NK-92 (cell line): ENCODE results near the gene WRAP73.

Experiments used
- DNase-seq: peaks from one replicate; lab custom pipeline; 2025; ENCODE audit not compliant: unreplicated experiment; lab: John Stamatoyannopoulos, UW

WRAP73 gene

DNA sequence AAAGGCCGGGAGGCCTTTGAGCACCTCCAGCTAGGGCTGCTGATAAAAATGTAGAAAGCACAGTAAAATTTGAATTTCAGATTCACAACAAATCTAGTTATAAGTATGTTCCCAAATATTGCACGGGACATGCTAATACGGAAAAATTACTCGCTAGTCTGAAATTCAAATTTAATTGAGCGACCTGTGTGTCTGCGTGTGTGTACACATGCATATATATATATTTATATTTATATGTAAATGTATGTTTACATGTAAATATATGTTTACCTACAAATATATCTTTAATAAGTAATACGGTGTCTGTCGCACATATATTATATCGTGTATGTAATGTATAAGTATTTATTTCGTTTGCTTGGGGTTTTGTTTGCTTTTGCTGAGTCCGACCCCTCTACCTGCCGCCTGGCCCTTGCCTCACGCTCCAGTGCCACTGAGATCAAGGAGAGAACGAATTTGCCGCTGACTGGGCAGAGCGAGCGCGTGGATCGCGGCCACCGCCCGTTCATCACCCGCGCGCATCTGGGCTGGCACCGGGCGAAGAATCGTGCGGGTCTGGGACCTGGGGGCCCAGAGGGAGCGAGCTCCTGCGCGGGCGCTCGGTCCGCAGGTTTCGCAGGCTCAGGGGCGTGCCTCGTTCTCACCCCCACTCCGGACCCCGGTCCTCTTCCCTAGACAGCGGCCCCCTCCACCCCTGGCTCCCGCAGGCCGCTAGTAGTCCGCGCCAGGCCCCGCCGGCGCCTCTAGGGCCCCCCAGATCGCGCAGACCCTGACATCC lies 534 bp upstream of the WRAP73 start:
- no peak for DNase-seq

DNA sequence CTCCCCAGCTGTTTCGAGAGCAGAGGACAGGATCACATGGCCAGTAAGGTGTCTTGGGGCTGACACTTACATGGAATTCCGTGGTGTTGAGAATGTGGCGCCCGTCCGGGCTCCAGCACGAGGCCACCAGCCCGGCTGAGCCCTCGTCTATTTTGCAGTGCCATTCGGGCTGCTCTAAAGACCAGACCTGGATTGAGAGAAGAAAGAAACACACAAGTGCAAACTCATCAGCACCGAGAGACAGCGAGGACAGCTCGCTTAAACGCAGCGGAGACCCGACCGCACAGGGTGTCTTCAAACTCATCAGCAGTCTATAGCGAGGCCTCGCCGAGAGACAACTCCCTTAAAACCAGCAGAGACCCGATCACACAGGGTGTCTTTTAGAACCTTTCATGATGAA lies 3.3 kb downstream of the WRAP73 start:
- no peak for DNase-seq

- DNase-seq: no peak
Measured at GRCh38 chr1:3645666-3646355, 4.1 kb downstream of the WRAP73 start.

DNA sequence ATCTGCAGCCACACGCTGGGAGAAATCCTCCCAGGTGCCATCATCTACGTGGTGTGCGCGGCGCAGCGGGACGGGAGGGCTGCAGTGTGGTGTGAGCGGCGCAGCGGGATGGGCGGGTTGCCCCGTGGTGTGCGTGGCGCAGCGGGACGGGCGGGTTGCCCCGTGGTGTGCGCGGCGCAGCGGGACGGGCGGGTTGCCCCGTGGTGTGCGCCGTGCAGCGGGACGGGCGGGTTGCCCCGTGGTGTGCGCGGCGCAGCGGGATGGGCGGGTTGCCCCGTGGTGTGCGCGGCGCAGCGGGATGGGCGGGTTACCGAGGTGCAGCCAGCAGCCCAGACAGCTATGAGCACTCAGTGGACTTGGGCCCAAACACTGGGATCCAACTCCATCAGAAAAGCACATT lies 4.7 kb downstream of the WRAP73 start:
- DNase-seq: no peak

DNA sequence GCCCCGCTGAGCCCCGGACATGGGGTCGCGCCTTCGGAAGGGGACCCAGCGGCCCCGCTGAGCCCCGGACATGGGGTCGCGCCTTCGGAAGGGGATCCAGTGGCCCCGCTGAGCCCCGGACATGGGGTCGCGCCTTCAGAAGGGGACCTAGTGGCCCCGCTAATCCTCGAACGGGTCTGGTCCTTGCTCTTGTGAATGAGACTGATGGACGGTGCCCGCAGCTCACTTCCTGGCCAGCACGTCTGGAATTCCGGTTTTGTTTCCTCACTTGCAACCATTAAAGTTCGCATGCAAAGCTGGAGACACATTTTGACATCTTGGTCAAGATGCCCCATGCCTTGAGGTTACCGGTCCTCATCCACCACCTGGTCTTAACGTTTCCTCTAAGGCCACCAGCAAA lies 5.6 kb downstream of the WRAP73 start:
- DNase-seq: no peak

- no peak for DNase-seq
Measured at GRCh38 chr1:3642919-3643675, 6.8 kb downstream of the WRAP73 start.

DNA sequence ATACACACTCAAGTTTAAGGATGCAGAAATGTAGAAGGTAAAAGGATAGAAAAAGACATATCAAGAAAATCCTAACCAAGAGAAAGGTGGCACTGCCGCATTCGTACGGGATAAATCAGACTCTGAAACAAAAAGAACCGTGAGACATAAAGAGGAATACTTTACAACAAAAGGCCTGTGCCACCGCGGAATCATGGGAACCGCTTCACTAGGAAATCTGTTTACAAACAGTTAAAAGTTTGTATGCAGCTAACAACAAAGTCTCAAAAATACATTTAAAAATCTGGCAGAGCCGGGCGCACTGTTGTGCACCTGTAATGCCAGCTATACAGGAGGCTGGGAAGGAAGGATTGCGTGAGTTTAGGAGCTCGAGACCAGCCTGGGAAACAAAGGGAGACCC lies 8.1 kb downstream of the WRAP73 start:
- no peak for DNase-seq

GRCh38 chr1:3641046-3641760 lies 8.7 kb downstream of the WRAP73 start:
- DNase-seq: no peak

GRCh38 chr1:3640121-3640837 lies 9.6 kb downstream of the WRAP73 start:
- no peak for DNase-seq

DNA sequence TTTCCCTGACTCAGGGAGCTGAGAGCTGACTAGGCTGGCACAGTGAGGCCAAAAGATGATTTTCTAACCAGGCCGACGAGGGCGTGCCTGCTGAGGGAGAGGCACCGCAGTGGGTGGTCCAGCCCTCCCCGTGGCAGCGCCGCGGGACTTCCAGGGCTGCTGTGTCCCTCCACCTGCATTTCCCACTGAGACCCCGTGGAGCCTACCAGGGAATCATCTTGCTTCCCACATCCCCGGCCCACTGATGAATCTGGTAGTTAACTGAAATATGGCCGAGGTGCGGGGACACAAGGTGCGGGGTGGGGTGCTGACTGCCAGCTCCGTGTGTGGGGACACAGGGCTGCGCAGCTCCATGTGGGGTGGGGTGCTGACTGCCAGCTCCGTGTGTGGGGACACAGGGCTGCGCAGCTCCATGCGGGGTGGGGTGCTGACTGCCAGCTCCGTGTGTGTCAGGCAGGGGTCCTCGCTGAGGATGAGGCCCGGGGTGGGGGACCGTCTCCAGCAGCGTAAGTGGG lies 10.4 kb downstream of the WRAP73 start:
- DNase-seq: no peak

GRCh38 chr1:3638676-3639075 lies 11.2 kb downstream of the WRAP73 start:
- no peak for DNase-seq

GRCh38 chr1:3638027-3638426 lies 11.9 kb downstream of the WRAP73 start:
- no peak for DNase-seq

- no peak for DNase-seq
Measured at GRCh38 chr1:3636531-3636930, 13.4 kb downstream of the WRAP73 start.

- DNase-seq: no peak
Measured at GRCh38 chr1:3636080-3636479, 13.8 kb downstream of the WRAP73 start.

GRCh38 chr1:3634059-3634800 lies 15.7 kb downstream of the WRAP73 start:
- no peak for DNase-seq

GRCh38 chr1:3633344-3634058 lies 16.4 kb downstream of the WRAP73 start:
- DNase-seq: no peak

DNA sequence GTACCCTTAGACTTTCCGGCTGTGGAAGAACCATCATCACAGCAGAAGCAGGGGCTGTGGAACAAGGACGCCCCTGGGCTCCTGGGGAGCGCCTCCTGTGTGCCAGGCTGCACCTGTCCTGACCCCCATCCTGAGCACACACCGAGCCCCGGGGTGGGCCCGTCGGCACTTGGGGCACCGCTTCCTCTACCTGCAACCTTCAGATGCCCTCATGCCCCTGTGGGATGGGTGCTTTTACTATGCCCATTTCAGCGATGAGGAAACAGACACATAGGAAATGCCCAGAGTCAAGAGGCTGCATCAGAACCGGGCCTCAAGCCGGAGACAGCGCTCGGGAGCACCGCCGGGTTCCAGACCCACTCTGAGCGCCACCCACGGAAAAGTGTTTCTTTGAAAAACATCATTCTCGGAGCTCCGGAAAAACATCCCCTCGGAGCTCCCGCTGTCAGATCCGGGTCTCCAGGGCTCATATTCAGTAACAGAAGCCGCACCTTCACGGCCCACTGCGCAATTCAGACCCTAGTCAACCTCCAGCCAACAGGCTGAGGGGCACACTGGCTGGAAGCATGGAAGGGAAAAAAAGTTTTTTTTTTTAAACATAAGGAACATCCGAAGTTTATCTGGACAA lies 17.1 kb downstream of the WRAP73 start:
- DNase-seq: no peak

- no peak for DNase-seq
Measured at GRCh38 chr1:3632298-3632697, 17.6 kb downstream of the WRAP73 start.
